Measurements from ENCODE around the gene AKR1C3.
"Not testable (repeated sequence)": the region's sequence is repeated elsewhere in the genome, so short reads cannot be mapped to it uniquely, and the experiment has no call there.

The AKR1C3 gene

GRCh38 chr10:5094265-5095205 is at the start of gene AKR1C3:
Gene AKR1C3 (plus strand): TSS chr10:5094414. CDS start chr10:5094445, 31 bp downstream.
- DNase-seq = no peak

- no peak for DNase-seq
Observed at GRCh38 chr10:5045095-5045494, 49.1 kb upstream of the AKR1C3 start.

GRCh38 chr10:5046410-5046809 is 47.8 kb upstream of the AKR1C3 start:
- no peak for DNase-seq

- not testable (repeated sequence) for DNase-seq
Observed at GRCh38 chr10:5047055-5047454, 47.2 kb upstream of the AKR1C3 start.

GRCh38 chr10:5047912-5048628 is 46.1 kb upstream of the AKR1C3 start:
- DNase-seq = no peak

- DNase-seq = not testable (repeated sequence)
Observed at GRCh38 chr10:5052951-5053500, 41.2 kb upstream of the AKR1C3 start.

GRCh38 chr10:5054831-5055230 is 39.4 kb upstream of the AKR1C3 start:
- not testable (repeated sequence) for DNase-seq

- not testable (repeated sequence) for DNase-seq
Observed at GRCh38 chr10:5059267-5059666, 34.9 kb upstream of the AKR1C3 start.

GRCh38 chr10:5060791-5061190 is 33.4 kb upstream of the AKR1C3 start:
- DNase-seq = not testable (repeated sequence)

GRCh38 chr10:5064656-5065055 is 29.6 kb upstream of the AKR1C3 start:
- no peak for DNase-seq

GRCh38 chr10:5068274-5068984 is 25.8 kb upstream of the AKR1C3 start:
- no peak for DNase-seq

GRCh38 chr10:5070648-5071410 is 23.4 kb upstream of the AKR1C3 start:
- no peak for DNase-seq

- DNase-seq = no peak
Observed at GRCh38 chr10:5071411-5072198, 22.6 kb upstream of the AKR1C3 start.

GRCh38 chr10:5073659-5074058 is 20.6 kb upstream of the AKR1C3 start:
- DNase-seq = no peak

GRCh38 chr10:5076615-5077014 is 17.6 kb upstream of the AKR1C3 start:
- DNase-seq = no peak

GRCh38 chr10:5078547-5079180 is 15.6 kb upstream of the AKR1C3 start:
- DNase-seq = no peak

GRCh38 chr10:5079306-5079830 is 14.8 kb upstream of the AKR1C3 start:
- DNase-seq = no peak

GRCh38 chr10:5079836-5080235 is 14.4 kb upstream of the AKR1C3 start:
- no peak for DNase-seq

- DNase-seq = no peak
Observed at GRCh38 chr10:5081091-5081490, 13.1 kb upstream of the AKR1C3 start.

GRCh38 chr10:5088703-5089261 is 5.4 kb upstream of the AKR1C3 start:
- no peak for DNase-seq

Data from activated effector memory CD4-positive, alpha-beta T cell treated with Interleukin-2 at 50 U/mL for 16 hours (primary cell).